Testis (tissue), 3 donors: Measurements from ENCODE around the gene SARS1. TPM values are rescaled to one million over a fixed set of nuclear protein-coding genes. Genes with fewer than 3 reads are reported as not detected.

Experiments
- DNase-seq: peaks from one replicate; pipeline ENCODE4 v3.0.0-alpha.2; 2019
- H3K27ac ChIP-seq, 2 donors: fragments of 200-600 bp; sonication (generic); one replicate each; pipeline ENCODE4 v1.5.1; 2019
- H3K27me3 ChIP-seq: fragments of 200-600 bp; sonication (generic); one replicate; pipeline ENCODE4 v1.5.1; 2019
- H3K36me3 ChIP-seq: fragments of 200-600 bp; sonication (generic); one replicate; pipeline ENCODE4 v1.5.1; 2017; ENCODE audit warnings: low read depth; ENCODE audit errors: missing control alignments
- H3K4me1 ChIP-seq: fragments of 200-600 bp; sonication (generic); one replicate; pipeline ENCODE4 v1.5.1; 2019
- H3K4me3 ChIP-seq, 2 donors: fragments of 200-600 bp; sonication (generic); one replicate each; pipeline ENCODE4 v1.5.1; 2017 to 2019
- H3K9me3 ChIP-seq: fragments of 200-600 bp; sonication (generic); one replicate; pipeline ENCODE4 v1.5.1; 2017
- CTCF ChIP-seq, 3 experiments: fragments of 450-650 bp in 2 of 3; fragments of 200-600 bp in 1 of 3; sonication (generic) in 1 of 3; IDR thresholded peaks; one replicate each; pipeline ENCODE4 v1.5.1; 2016 to 2019; ENCODE audit warnings: antibody characterized with exemption in 3 of 3, mild to moderate bottlenecking in 2 of 3, moderate library complexity in 1 of 3
- POLR2A ChIP-seq: fragments of 450-650 bp; IDR thresholded peaks from one replicate; pipeline ENCODE4 v1.6.1; 2017; ENCODE audit warnings: antibody characterized with exemption, mild to moderate bottlenecking, moderate library complexity
- WGBS, 2 donors: methylation state at CpG; one replicate each; pipeline ENCODE4 v1.1.5; 2018; 5-methylcytosine and 5-hydroxymethylcytosine counted together
- intact Hi-C: fragments of 100-400 bp; cut with DNase I; formaldehyde crosslinking; loops from one replicate; pipeline ENCODE4 v1.15.1; 2023; ENCODE audit warnings: low total_unique reads
- polyA plus RNA-seq: library from polyadenylated mRNA; stranded (reverse); fragments of 350-450 nt; fragmentation: Illumina TruSeq; extraction: RNeasy Lipid Tissue Mini Kit (QIAGEN cat#74804); gene quantifications from one replicate; pipeline ENCODE4 v1.2.3, GENCODE V29; 2014; ENCODE audit warnings: low read depth, low replicate concordance; ENCODE audit not compliant: insufficient read depth
- total RNA-seq, 2 donors: library from RNA; depleted of rRNA; stranded (reverse); fragments of >200 nt; gene quantifications; one replicate each; pipeline ENCODE4 v1.2.3, GENCODE V29; 2016

The SARS1 gene
- total and polyA plus RNA-seq, 3 donors from 2014 or later, result 112 to 149 (median 132) TPM

- H3K27ac ChIP-seq, result no peak overlapping the region
Observed at GRCh38 chr1:109256971-109257681, 43.4 kb downstream of the SARS1 start.

GRCh38 chr1:109257682-109258421 is 44.1 kb downstream of the SARS1 start:
- no peak overlapping the region for H3K4me3 ChIP-seq
- H3K4me1 ChIP-seq, result peaks cover 43% of the 10 kb centered on the region
- WGBS, 2 donors, result 71 to 81% methylated on average over 11 to 15 of the region's 15 CpGs
- H3K27me3 ChIP-seq, result no peaks in the 10 kb centered on the region
- no peak for DNase-seq
- intact Hi-C loops, result no loop called here
- TF ChIP-seq CTCF (IDR thresholded peaks at IDR 0.05), result no peak
- no peak for TF ChIP-seq POLR2A
- no peaks in the 10 kb centered on the region for H3K36me3 ChIP-seq
- H3K9me3 ChIP-seq, result no peaks in the 10 kb centered on the region
- H3K27ac ChIP-seq, result no peak overlapping the region

More at GRCh38 chr1:109256971-109257681, 43.4 kb downstream of the SARS1 start:
- no peak for DNase-seq
- WGBS, 2 donors, result 92 to 98% methylated on average over 5 of the region's 5 CpGs
- no peak overlapping the region for H3K4me3 ChIP-seq
- no peaks in the 10 kb centered on the region for H3K36me3 ChIP-seq
- TF ChIP-seq POLR2A (no peak), CTCF (IDR thresholded peaks at IDR 0.05) (no peak)
- intact Hi-C loops, result no loop called here
- no peaks in the 10 kb centered on the region for H3K9me3 ChIP-seq
- H3K4me1 ChIP-seq, result peaks cover 43% of the 10 kb centered on the region
- H3K27me3 ChIP-seq, result no peaks in the 10 kb centered on the region

GRCh38 chr1:109258481-109259466 is 45.1 kb downstream of the SARS1 start:
- H3K9me3 ChIP-seq, result no peaks in the 10 kb centered on the region
- 58 to 84% methylated on average over 26 to 68 of the region's 69 CpGs for WGBS, 2 donors
- H3K4me1 ChIP-seq, result peaks cover 40% of the 10 kb centered on the region
- H3K27ac ChIP-seq, result no peak overlapping the region
- peak overlapping the region in 1 of 2 donors; percentile 29 for H3K4me3 ChIP-seq
- intact Hi-C loops, result no loop called here
- TF ChIP-seq POLR2A (no peak), CTCF (IDR thresholded peaks at IDR 0.05) (no peak)
- H3K27me3 ChIP-seq, result no peaks in the 10 kb centered on the region
- H3K36me3 ChIP-seq, result no peaks in the 10 kb centered on the region
- peak; percentile 60 for DNase-seq

GRCh38 chr1:109259674-109260557 is 46.2 kb downstream of the SARS1 start:
- no peak overlapping the region for H3K4me3 ChIP-seq
- no peaks in the 10 kb centered on the region for H3K9me3 ChIP-seq
- H3K27me3 ChIP-seq, result no peaks in the 10 kb centered on the region
- TF ChIP-seq POLR2A, result no peak
- no peak for TF ChIP-seq CTCF (IDR thresholded peaks at IDR 0.05)
- no peak overlapping the region for H3K27ac ChIP-seq
- no peaks in the 10 kb centered on the region for H3K36me3 ChIP-seq
- intact Hi-C loops, result loop anchor here (5.0 kb wide), 1 partner anchor 142 kb away; no protein-coding TSS in a partner anchor
- H3K4me1 ChIP-seq, result peaks cover 29% of the 10 kb centered on the region
- no peak for DNase-seq
- 76 to 85% methylated on average over 7 of the region's 7 CpGs for WGBS, 2 donors
